Suprapubic skin (tissue), 4 donors: ENCODE measurements around the gene ICOS. TPM values are rescaled to one million over a fixed set of nuclear protein-coding genes. Genes with fewer than 3 reads are reported as not detected.

ENCODE experiments used
- DNase-seq, 2 donors: peaks; one replicate each; pipeline ENCODE4 v3.0.0-alpha.2; 2019; ENCODE audit warnings: low spot score in 2 of 2
- H3K27ac ChIP-seq: fragments of 200-600 bp; sonication (generic); one replicate; pipeline ENCODE4 v1.5.1; 2019
- H3K27me3 ChIP-seq: fragments of 200-600 bp; sonication (generic); one replicate; pipeline ENCODE4 v1.5.1; 2019
- H3K36me3 ChIP-seq: fragments of 200-600 bp; sonication (generic); one replicate; pipeline ENCODE4 v1.5.1; 2019
- H3K4me1 ChIP-seq: fragments of 200-600 bp; sonication (generic); one replicate; pipeline ENCODE4 v1.5.1; 2019
- H3K4me3 ChIP-seq: fragments of 200-600 bp; sonication (generic); one replicate; pipeline ENCODE4 v1.5.1; 2019; ENCODE audit warnings: mild to moderate bottlenecking
- H3K9me3 ChIP-seq: fragments of 200-600 bp; sonication (generic); one replicate; pipeline ENCODE4 v1.5.1; 2019
- CTCF ChIP-seq, 2 donors: fragments of 200-600 bp in 1 of 2; fragments of 450-650 bp in 1 of 2; sonication (generic) in 1 of 2; IDR thresholded peaks; one replicate each; pipeline ENCODE4 v1.5.1; 2016 to 2019; ENCODE audit warnings: antibody characterized with exemption in 2 of 2, mild to moderate bottlenecking in 1 of 2, moderate library complexity in 1 of 2
- EP300 ChIP-seq: sonication (generic); formaldehyde crosslinking; IDR thresholded peaks from one replicate; pipeline ENCODE4 v1.6.1; 2017; ENCODE audit warnings: antibody characterized with exemption
- POLR2A ChIP-seq, 2 donors: fragments of 450-650 bp; IDR thresholded peaks; one replicate each; pipeline ENCODE4 v1.6.1; 2017; ENCODE audit warnings: antibody characterized with exemption in 2 of 2, mild to moderate bottlenecking in 2 of 2, moderate library complexity in 2 of 2
- POLR2AphosphoS5 ChIP-seq, 3 donors: sonication (generic); formaldehyde crosslinking; IDR thresholded peaks; one replicate each; pipeline ENCODE4 v1.6.1; 2017; ENCODE audit warnings: antibody characterized with exemption in 3 of 3
- WGBS: methylation state at CpG from one replicate; pipeline ENCODE4 v1.1.5; 2018; 5-methylcytosine and 5-hydroxymethylcytosine counted together
- total RNA-seq, 4 donors: library from RNA; depleted of rRNA; stranded (reverse); fragments of >200 nt; gene quantifications; one replicate each; pipeline ENCODE4 v1.1.0, GENCODE V29; 2016

Gene ICOS
- total RNA-seq, 4 donors from 2014 or later: 0.47 TPM; not detected in 3

DNA sequence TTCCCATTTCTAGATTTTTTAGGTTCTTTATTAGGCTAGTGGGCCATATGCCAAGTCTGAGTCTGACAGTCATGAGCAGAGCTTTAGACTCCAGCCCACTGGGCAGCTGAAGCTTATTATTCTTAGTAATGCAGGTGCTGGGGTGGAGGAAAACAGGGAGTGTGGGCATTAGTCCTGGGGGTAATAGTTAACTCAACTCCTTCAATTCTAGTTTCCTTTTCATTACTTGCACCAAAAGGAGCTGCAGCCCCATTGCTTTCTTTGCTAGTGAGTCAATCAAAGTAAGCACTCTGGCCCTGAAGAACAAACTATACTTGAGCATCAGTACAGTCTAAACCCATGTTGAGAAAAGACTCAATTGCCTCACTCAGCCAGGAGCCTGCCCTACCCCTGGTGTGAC is 35.5 kb downstream of the ICOS start:
- TF ChIP-seq POLR2AphosphoS5 (IDR thresholded peaks at IDR 0.05) (no peak), EP300 (no peak), POLR2A (IDR thresholded peaks at IDR 0.05) (no peak), CTCF (IDR thresholded peaks at IDR 0.05) (no peak)
- no peak for DNase-seq

DNA sequence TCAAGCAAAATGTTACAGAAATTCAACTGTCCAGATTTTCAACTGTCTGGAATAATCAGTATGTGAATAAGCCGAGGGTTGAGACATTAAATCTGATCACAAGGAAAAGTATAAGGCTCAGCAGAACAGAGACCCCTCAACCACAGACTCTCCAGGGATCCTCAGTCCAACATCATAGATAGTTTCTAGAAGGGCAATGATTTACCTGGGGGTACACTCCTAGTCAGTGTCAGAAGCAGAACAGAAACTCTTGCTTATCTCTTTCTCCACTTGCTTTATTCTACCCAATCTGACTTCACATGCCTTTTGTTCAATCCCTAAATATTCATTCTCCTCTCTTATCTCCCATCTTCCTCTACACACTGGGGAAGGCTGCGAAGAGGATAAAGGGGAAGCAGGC is 36.4 kb downstream of the ICOS start:
- no peak overlapping the region for H3K27ac ChIP-seq
- WGBS: 95% methylated on average over 2 of the region's 2 CpGs
- H3K36me3 ChIP-seq: no peaks in the 10 kb centered on the region
- H3K4me3 ChIP-seq: no peak overlapping the region
- no peaks in the 10 kb centered on the region for H3K9me3 ChIP-seq
- H3K4me1 ChIP-seq: no peaks in the 10 kb centered on the region
- H3K27me3 ChIP-seq: no peaks in the 10 kb centered on the region
- no peak for TF ChIP-seq CTCF (IDR thresholded peaks at IDR 0.05)
- no peak for TF ChIP-seq EP300
- no peak for TF ChIP-seq POLR2AphosphoS5 (IDR thresholded peaks at IDR 0.05)
- no peak for TF ChIP-seq POLR2A (IDR thresholded peaks at IDR 0.05)
- no peak for DNase-seq

More for the DNA sequence above, 35.5 kb downstream of the ICOS start:
- no peak overlapping the region for H3K27ac ChIP-seq
- no peaks in the 10 kb centered on the region for H3K9me3 ChIP-seq
- no peaks in the 10 kb centered on the region for H3K27me3 ChIP-seq
- H3K4me3 ChIP-seq: no peak overlapping the region
- no peaks in the 10 kb centered on the region for H3K4me1 ChIP-seq
- H3K36me3 ChIP-seq: no peaks in the 10 kb centered on the region

DNA sequence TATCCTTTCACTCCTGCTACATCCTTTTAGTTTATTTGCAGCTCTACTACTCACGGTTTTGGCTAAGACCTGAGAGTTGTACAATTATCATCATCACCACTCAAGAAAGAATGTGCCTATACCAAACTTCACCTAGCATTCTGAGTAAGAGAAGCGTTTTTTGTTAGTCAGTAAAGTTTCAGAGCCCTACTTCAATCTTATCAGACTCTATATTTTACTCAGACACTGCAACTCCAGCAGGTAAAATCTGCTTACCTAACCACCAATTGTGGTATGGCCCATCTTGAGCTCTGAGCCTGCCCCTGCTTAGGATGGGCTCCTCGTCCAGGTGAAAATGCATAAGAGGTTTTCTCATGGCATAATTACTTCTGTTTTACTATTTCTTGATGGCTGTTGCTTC is 37.1 kb downstream of the ICOS start:
- Histone ChIP-seq H3K4me1 (no peaks in the 10 kb centered on the region), H3K27me3 (no peaks in the 10 kb centered on the region), H3K9me3 (no peaks in the 10 kb centered on the region), H3K36me3 (no peaks in the 10 kb centered on the region), H3K4me3 (no peak overlapping the region), H3K27ac (no peak overlapping the region)
- WGBS: 74% methylated on average over 3 of the region's 3 CpGs
- TF ChIP-seq EP300 (no peak), POLR2A (IDR thresholded peaks at IDR 0.05) (no peak), CTCF (IDR thresholded peaks at IDR 0.05) (no peak), POLR2AphosphoS5 (IDR thresholded peaks at IDR 0.05) (no peak)
- no peak for DNase-seq

GRCh38 chr2:203975912-203976311 is 39.3 kb downstream of the ICOS start:
- Histone ChIP-seq H3K27ac (no peak overlapping the region), H3K27me3 (no peaks in the 10 kb centered on the region), H3K4me1 (no peaks in the 10 kb centered on the region), H3K9me3 (no peaks in the 10 kb centered on the region), H3K4me3 (no peak overlapping the region), H3K36me3 (no peaks in the 10 kb centered on the region)
- TF ChIP-seq EP300 (no peak), POLR2AphosphoS5 (IDR thresholded peaks at IDR 0.05) (no peak), CTCF (IDR thresholded peaks at IDR 0.05) (no peak), POLR2A (IDR thresholded peaks at IDR 0.05) (no peak)
- DNase-seq: no peak
- 81% methylated on average over 2 of the region's 2 CpGs for WGBS

GRCh38 chr2:203982276-203982675 is 45.7 kb downstream of the ICOS start:
- Histone ChIP-seq H3K27ac (no peak overlapping the region), H3K36me3 (no peaks in the 10 kb centered on the region), H3K9me3 (no peaks in the 10 kb centered on the region), H3K27me3 (no peaks in the 10 kb centered on the region), H3K4me3 (no peak overlapping the region), H3K4me1 (no peaks in the 10 kb centered on the region)
- 85% methylated on average over 3 of the region's 3 CpGs for WGBS
- TF ChIP-seq POLR2AphosphoS5 (IDR thresholded peaks at IDR 0.05) (no peak), EP300 (no peak), POLR2A (IDR thresholded peaks at IDR 0.05) (no peak), CTCF (IDR thresholded peaks at IDR 0.05) (no peak)
- no peak for DNase-seq
